IPS-NIHi11 (cell line): ENCODE results near the gene RPL22.

ENCODE experiments used
- DNase-seq: peaks from one replicate; pipeline ENCODE4 v3.0.0; 2012; ENCODE audit warnings: mixed read lengths, low spot score

Gene RPL22

DNA sequence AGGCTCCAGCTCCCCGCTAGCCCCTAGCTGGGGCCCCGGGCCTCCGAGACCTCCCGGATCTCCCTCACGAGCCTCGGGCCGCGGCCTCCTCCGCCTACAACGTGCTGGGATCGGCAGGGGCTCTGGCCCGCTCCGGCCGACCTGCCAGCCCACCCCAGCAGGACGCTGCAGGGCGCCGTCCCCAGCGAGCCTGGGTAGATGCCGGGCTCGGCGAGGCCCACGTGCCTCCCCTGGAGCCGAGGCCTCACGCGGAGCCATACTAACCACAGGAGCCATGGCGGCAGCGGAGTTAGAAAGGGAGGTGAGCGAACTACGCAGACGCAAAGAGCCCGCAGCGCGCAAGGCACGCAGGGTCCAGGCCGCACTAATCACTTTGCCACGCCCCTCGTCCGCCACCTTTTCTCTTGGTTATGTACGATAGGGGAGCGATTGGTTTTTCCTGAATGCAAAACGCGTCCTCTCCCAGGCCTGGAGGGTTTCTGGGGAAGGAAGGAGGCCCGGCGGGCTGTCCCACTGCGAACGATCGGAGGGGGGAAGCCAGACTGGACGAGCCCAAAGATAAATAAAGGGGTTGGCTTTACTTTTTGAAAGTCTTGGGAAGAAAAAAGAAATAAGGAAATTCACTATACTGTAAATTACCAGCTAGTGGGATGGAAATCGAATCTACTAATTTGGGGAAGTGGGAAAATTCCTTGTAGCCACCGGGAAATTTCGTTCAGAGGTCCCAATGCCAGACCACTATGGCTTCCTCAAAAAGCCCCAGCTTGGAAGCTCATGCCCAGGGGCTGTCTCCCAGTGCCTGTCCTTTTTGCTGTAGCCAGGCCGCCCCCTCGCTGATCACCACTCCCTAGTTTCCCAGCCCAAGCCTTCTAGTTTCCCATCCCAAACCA is at the start of gene RPL22:
Gene RPL22, minus strand, starts transcription at position 298 of the 890 bp plus-strand sequence. Its CDS starts 22 bp downstream, at position 276.
- peak; percentile 89 for DNase-seq

DNA sequence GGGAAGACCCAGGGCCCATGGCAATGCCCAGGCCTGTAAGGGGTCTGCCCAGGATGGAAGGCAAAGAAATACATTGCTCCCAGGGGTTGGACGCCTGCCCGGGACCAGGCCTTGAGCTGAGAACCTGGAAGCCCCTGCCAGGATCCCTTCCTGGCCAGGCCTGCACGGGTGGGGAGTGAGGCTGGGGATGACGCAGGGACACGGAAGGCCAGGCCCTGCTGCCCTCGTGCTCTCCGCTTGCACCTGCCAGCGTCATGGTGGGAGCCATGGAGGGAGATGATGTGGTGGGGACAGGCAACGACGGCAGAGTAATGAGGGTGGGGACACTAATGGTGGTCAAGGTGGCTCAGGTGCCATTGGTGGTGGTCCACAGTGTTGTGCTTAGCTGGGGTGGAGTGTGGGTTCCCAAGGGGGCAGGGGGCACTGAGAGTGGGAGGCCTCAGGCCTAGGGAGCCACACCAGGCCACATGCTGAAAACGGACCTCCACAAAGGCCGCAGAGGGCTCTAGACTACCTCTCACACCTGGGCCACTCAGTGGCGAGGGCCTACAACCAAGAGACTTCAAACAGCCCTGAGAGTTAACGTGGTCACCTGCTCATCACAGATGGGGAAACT is 48.9 kb upstream of the RPL22 start:
- no peak for DNase-seq

DNA sequence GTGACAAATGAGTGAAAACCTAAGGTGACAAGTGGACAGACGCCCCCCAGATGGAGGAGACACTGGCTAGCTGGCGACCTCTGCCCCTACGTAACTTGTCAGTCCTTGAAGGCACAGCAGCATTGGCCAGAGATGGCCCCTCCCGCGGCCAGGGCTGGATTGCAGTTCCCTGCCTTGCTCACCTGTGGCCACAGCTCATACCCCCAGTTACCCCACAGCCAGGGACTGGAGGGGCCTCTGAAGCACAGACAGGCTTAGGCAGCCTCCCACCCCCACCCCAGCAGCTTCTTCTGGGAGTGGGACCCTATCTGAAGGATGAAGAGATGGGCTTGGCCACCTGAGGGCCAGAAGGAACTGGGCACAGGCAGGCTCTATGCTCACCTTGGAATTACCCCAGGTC is 48.3 kb upstream of the RPL22 start:
- DNase-seq = no peak

DNA sequence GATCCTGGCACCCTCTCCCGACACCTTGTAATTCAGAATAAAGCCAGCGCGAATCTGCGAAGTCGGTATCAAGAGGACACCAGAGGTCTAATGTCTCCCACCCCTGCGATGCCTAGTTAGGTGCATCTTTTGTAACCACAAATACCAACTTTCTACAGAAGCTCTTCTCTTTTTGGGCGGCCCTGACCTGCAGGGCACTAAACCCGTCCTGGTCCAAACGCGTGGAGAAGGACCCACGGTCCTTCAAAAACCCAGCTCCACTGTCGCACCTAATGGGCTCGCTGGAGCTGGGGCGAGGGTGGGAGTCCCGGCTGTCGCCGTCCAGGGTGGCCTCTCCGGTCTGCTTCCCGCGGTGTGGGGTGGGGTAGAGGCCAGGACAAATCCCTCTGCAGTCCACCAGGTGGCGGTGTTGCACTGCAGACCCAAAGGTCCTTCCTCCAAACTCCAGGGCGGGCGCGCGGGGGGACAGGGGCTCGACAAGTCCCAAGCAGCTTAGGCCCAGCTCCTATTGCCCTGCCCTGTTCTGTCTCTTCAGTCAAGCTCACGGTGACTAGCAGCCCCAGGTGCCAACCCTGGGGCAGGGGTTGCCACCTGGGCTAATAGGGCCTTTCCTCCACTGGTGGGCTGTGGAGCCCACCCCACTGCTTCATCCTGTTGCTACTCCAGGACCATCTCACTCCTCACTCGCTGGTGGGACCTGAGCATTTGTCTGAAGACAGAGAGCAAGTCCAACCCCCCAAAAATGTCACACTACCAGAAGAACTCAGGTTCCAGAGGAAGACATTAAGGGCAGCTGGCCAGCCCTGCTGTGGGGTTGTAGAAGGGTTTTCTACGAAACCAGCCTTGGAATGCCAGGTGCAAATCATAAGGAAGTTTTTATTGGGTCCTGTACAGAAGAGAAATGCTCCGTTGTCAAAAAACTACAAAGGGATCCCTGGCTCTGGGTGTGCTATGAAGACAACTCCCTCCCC is 47.4 kb upstream of the RPL22 start:
- peak; percentile 86 for DNase-seq

DNA sequence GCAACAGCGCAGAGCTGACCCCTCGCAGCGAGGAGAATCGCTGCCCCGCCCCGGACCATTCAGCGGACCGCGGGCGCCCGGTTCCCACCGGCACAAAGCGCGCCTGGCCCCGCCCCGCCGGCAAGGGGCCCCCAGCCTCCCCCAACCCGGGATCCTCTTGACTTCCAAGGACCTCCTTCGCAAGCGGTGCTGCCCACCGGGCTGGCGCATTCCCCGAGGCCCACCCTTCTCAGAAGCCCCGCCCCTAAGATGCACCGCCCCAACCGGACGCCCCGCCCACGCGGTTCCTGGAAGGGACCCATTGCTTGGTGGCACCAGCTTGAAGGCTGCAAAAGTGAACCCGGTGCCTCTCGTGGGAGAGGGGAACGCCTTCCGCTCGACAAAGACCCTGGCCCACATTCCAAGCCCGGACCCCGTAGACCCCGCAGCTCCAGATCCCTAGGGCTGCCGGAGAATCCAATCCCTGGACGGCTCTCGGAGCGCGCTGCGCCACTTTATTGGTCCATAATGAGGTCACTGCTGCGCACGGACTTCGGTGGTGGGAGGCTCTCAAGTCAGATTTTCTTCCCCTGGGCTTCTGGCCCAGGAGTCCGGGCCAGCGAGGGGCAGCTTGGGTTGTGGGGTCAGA is 46.6 kb upstream of the RPL22 start:
- DNase-seq = peak; percentile 82

DNA sequence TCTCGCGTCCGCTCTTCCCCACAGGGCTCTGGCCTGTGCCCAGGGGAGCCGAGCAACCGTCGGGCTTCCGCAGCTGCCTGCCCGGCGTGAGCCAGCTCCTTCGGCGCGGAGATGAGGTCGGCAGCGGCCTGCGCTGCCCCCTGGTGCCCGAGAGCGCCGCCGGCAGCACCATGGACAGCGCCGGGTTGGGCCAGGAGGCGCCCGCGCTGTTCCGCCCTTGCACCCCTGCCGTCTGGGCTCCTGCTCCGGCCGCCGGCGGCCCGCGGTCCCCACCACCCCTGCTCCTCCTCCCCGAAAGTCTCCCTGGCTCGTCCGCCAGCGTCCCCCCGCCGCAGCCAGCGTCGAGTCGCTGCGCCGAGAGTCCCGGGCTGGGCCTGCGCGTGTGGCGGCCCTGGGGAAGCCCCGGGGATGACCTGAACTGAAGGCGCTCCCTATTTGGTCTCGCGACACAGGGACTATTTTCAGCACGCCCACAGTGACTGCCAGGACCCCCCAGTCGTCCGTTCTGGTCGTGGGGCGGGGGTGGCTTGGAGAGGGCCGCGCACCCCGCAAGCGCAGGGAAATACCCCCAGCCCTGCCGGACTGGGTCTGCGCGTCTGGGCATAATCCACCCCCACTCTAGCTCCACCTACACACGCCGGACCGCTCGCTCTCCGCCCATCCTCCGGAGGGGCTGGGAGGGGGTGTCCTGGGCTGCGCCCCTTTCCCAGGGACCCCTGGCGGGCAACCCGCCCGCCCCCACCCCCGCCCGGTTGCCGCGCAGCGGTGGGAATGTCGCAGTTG is 45.9 kb upstream of the RPL22 start:
- peak; percentile 82 for DNase-seq

DNA sequence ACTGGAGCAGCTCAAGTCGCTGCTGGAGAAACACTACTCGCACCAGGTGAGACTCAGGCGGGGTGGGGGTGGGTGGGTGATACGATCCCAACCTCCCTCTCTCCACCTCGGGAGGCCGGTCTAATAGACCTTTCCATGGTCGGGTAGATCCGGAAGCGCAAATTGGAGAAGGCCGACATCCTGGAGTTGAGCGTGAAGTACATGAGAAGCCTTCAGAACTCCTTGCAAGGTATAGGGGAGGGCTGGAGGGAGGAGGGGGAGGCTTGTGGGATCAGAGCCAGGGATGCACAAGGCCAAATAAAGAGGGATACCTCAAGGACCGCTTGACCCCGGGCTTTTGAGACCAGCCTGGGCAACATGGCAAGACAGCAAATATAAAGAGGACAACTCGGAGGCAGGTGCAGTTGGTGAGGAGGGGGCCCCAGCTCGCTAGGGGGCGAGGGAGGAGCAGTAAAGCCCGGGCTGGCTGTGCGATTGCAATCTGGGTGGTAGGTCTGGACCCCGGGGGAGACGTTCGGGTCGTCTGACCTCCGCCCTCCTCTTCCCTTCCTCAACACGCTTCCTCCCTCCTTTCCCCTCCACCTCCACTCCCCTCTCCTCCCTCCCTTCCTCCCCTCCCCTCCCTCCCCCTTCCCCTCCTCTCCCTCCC is 45.1 kb upstream of the RPL22 start:
- DNase-seq = no peak

DNA sequence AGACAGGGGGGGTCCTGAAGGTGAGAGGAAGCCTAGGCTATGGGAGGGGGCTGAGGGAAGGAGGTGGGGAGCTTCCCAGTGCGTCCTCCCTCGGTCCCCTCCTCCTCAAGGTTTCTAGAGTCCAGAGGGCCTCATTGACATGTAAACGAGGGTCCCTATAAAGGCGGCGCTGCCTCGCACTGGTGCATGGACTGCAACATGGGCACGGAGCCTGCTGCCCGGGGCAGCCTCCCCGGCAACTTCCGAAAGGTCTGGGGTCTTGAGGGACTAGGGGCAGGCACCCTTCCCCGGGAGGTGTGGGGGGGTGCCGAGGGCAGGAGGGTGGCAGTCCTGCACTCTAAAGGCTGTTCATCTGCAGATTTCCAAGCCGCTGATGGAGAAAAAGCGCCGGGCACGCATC is 44.6 kb upstream of the RPL22 start, which contains the start of gene HES3:
Gene HES3, plus strand, starts transcription at position 187 of the 400 bp plus-strand sequence. Its CDS starts 187 bp downstream, at position 374.
- no peak for DNase-seq

DNA sequence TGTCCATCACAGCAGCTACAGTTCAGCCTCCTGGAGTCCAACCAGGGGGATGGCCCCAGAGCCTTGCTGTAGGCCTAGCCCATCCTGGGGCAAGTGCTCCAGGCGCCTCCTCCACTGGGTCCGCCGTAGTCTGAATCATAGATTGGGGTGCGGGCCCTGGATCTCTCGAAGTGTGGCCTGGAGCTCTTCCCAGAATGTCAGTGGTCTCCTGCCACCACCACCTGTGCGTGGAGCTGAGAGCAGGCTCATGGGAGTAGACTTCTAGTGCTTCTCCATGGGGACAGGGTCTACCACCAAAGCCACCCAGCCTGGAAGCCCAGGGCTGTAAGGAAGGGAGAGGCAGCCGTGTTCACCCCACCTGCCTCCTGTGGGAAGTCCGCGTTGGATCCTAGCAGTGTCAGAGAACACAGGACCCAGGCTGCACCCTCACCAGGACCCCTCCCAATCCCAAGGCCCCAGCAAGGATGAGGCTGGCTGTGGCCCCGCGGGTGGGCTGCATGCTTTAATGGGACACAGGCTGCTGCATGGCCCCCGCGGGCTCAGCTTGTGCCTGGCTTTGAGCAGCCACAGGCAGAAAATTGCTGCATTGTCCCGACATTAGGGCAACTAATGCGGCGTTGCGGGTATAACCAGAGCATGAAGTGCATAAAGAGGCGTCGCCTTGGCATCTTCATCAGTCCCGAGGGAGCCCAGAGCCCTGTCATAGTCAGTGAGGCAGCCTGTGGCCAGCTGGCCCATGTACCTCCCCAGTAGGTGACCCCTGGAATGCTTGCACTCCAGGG is 43.8 kb upstream of the RPL22 start:
- no peak for DNase-seq

DNA sequence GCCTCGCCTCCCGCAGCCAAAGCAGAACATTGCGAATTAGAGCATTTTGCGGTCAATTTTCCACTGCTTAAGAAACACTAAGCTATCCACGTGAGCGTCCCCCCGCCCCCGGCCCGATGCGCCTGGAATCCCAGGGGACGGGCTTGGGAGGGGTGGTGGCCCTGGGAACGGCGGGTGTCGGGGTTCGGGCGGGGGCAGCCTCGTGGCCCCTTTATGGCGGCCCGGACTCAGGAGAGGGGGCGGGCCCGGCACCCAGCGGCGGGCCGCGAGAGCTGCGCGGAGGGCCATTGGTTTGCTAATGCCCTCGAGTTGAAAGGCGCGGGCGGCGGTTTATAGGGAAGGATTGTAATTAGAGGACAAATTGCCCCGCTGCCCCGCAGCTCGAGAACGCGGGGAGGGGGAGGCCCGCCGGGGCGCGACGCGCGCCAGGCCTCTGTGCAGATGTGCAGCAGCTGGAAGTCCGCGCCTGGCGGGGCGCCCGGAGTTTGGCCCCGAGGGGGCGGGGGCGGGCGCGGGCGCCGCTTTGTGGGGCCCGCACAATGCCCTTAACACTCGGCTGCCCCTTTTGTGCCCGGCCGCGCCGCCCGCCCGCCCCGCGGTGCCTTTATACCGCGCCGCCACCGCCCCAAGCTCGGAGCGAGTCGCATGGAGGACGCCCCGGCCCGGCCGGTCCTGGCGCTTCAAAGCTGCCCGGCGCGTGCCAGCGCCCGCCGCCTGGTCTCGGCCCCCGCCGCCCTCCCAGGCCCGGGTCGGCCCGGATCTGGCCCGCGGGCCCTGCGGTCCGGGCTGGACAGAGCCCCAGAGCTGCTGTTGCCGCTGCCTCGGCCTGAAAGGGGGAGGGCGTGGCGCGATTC is 42.7 kb upstream of the RPL22 start:
- peak; percentile 53 for DNase-seq

DNA sequence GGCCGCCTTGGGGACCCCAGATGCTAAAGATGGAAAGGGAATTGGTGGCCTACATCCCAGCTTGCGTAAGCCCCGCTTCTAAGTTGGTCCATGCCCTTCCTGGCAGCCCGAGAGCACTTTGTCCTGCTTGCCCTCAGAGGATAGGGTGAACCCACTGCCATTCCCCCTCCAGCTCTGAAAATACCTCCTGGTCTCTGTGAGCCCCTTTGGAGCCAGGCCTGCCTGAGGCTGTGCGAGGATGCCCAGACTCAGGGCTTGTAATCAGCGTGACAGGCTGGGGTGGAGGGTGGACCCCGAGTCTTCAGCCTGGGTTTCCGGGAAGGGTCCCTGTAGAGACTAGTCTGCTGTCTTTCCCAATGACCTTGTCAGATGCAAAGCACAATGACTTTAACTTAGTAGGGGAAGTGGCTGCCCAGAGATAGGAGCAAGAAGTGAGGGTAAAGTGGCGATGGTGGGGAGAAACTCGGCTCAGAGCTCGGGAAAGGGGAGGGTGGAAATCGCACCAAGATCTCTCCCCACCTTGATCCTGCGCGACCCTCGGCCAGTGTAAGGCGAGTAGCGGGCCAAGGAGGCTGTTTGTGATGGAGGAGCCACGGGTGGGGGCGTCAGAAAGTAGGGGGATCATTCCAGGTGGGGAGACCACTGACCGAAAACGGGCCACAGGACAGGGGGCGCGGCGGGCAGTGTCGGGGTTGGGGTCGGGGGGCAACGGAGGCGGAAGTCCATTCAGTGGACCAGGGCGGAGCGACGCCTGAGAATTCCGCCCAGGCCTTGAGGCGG is 41.9 kb upstream of the RPL22 start:
- DNase-seq = no peak

DNA sequence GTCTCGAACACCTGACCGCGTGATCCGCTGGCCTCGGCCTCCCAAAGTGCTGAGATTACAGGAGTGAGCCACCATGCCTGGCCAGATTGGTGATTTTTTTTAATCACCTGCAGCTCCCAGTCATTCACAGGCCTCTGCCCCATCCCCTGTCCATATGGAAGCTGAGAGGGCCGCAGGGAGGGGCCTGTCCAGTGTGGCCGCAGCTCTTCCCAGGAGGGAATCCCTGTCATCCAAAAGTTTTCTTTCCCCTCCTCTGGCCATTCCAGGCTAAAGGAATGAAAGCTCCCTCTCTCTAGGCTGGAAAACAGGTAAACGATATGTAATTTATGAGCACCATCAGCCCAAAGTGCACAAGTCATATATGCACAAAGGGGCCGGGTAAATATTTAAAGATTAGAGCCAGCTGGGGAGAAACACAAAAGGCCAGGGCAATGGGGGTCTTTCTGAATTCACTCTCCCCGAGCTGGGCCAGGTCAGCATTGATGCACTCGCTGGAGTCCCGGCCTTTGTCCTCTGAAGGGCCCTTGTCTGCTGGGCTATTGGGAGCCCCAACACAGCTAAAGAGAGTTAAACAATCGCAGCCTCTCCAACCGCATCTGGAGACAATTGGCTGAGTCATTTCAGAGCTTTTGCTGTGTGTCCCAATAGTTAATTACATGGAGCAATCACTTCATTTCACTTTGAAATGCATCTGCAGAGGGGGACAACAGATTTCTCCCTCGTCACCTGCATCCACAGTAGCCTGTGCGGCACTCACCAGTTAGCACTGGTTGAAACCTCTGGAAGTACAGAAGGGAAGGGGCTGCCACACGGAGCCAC is 40.8 kb upstream of the RPL22 start:
- DNase-seq = no peak

DNA sequence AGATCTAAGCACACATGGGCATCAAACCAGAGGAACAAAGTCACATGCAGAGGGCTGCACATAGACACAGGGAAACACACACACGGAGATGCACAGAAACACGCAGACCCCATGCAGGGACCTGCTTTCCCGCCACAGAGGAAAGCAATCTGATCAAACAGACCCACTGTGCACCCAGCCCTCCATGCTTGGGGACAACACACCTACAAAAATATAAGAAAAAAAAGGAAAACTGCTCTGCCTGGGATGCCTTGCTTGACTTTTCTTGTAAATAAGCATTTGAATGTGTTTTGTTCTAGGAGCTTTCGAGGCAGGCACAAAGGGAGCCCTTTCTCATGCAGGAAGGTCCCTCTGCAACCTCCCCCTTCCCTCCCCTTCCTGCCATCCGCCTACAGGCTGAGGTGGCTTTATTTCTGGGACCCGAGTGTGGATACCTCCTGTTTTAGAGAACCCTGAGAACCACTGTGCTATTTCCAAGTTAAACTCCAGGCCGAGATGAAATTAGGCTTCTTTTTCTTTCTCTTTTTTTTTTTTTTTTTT is 39.9 kb upstream of the RPL22 start:
- DNase-seq = no peak

DNA sequence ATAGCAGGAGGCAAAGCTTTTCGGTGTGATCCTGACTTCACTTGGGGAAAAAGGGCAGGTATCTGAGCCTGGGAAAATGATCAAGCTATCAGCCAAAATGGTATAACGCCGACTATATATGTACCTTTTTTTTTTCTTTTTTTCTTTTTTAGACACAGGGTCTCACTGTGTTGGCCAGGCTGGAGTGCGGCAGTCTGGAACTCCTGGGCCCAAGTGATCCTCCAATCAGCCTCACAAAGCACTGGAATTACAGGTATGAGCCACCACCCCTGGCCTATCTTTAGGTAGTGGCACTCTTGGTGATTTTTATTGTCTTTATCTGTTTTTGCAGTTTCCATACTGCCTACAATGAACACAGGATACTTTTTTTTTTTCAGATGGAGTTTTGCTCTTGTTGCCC is 37.7 kb upstream of the RPL22 start:
- DNase-seq = no peak

DNA sequence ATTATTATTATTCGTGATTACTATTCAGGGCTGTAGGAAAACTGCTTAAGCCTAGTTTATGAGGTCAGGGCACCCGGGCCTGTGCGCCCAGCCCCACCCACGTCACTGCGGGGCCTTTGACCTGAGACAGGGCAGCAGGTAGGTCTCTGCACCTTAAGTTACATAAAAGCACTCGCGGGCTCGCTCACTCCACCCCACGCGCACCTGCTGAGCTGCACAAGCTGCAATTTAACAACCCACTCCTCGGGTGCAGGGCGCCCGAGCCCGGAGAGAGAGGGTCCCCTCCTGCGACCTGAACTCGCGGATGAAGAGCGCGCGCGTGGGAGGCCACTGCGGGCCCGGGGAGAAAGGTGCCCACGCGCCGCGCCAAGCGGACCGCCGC is 35.9 kb upstream of the RPL22 start:
- no peak for DNase-seq

DNA sequence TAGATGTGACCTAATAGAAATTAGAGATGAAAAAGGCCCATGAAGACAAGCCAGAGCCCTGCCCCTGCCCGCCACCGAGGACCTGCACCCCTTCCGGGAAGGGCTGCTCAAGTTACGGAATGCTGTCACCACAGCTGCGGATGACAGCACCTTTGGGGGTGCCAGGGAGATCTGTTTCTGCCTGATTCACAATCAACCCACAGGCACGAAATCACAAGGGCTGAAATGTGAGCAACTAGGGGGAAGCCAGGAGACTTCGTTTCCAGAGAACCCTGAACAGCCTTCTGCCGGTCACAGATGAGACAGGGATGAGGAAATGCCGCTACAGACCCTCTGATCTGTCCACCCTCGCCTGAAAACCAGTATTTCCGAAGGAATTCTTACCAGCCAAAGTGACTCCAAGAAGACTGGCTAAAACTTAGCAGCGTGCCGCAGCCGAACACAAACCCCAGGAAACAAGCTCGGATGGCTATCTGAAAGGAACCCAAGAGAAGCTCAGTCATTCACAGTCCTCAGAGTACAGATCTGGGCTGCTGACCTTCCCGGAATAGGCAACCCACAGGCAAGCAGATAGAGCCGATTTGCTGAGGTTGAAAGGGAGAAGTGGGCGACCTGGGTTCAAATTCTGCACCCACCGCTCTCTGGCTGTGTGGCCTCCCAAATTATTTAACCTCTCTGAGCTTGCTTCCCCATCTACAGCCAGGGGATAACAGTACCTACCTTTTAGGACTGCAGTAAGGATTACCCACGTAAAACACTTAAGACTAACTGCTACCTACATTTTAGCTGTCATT is 35.3 kb upstream of the RPL22 start:
- no peak for DNase-seq
